ENCODE data around the gene RECQL5.
"Not testable (repeated sequence)": the region's sequence is repeated elsewhere in the genome, so short reads cannot be mapped to it uniquely, and the experiment has no call there.

RECQL5 gene

DNA sequence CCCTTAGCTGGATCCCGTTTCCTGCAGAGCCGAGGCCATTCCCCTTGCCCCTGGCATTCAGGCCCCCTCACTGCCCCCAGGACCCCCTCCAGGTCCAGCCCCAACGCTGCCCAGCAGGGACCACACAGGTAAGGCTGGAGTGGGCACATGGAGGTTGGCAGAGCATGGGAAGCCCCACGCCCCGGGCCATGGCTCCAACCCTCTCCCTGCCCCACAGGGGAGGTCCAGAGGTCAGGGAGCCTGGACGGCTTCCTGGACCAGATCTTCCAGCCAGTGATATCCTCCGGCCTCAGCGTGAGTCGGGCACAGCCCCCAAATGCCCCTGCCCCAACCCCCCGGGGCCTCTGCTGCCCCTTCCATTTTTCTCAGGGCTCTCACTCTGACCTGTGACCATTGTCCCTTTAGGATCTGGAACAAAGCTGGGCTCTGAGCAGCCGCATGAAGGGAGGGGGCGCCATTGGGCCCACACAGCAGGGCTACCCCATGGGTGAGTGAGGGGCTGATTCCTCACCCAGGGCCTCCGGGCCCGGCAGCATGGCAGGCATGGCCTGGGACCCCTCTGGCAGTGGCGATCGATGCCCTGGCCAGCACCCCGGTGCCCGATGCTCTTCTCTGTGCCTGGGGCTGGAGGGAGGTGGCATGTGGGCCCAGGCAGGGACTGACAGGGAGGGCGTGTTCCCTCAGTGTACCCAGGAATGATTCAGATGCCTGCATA is 52.2 kb downstream of the RECQL5 start:
- no peak for DNase-seq

DNA sequence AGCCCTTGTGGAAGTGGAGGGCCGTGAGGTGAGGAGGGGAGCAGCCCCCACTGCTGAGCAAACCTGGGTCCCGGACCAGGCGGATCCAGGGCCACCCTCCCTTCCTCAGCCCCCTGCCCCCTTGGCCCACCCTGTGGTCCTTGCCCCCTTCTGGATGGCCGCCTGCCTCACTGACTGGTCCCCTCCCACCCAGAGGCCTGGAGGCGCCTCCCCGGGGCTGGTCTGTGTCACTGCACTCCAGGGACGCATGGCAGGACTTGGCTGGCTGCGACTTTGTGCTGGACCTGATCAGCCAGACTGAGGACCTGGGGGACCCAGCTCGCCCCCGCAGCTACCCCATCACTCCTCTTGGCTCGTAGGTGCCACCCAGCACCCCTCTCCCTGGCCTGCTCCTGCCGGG is 52.9 kb downstream of the RECQL5 start:
- no peak for DNase-seq

DNA sequence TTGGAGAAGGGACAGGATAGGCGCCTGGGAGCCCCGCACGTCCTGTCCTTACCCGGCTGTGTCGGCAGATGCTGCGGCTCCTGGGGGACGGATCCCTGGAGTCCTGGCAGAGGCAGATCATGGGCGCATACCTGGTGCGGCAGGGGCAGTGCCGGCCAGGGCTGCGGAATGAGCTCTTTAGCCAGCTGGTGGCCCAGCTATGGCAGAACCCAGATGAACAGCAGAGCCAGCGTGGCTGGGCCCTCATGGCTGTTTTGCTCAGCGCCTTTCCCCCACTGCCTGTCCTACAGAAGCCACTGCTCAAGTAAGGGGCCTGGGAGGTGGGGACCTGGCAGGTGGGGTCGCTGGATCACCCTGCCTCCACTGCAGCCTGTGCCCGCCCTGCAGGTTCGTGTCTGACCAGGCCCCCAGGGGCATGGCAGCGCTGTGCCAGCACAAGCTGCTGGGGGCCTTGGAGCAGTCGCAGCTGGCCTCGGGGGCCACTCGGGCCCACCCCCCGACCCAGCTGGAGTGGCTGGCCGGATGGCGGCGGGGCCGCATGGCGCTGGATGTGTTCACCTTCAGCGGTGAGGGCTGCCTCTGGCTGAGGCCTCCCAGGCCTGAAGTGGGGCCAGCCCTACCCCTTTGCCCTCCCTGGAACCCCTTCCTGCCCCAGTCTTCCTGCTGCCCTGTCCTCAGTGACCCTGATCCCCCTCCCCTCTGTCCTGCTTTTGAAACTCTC is 53.9 kb downstream of the RECQL5 start:
- no peak for DNase-seq

DNA sequence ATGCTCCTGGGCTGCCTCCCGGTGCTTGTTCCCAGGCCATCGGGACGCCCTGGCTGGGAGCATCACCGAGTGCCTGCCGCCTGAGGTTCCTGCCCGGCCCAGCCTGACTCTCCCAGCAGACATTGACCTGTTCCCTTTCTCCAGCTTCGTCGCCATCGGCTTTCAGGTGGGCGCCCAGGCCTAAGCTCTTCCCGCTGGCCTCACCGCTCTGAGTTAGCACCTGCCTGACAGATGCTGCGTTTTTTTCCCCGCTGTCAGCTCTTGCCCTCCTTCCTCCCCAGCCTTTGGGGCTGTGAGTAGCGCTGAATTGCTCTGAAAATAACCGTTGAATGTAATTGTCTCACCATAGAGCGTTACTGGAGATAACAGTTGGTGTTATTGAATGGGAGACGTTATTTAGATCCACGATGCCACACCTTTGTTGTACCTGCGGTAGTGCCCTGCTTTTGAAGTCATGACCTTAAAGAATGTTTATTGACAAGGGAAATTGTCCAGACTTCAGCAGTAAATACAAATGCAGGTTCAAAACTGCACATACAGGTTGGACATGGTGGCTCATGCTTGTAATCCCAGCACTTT is 55.0 kb downstream of the RECQL5 start:
- no peak for DNase-seq

DNA sequence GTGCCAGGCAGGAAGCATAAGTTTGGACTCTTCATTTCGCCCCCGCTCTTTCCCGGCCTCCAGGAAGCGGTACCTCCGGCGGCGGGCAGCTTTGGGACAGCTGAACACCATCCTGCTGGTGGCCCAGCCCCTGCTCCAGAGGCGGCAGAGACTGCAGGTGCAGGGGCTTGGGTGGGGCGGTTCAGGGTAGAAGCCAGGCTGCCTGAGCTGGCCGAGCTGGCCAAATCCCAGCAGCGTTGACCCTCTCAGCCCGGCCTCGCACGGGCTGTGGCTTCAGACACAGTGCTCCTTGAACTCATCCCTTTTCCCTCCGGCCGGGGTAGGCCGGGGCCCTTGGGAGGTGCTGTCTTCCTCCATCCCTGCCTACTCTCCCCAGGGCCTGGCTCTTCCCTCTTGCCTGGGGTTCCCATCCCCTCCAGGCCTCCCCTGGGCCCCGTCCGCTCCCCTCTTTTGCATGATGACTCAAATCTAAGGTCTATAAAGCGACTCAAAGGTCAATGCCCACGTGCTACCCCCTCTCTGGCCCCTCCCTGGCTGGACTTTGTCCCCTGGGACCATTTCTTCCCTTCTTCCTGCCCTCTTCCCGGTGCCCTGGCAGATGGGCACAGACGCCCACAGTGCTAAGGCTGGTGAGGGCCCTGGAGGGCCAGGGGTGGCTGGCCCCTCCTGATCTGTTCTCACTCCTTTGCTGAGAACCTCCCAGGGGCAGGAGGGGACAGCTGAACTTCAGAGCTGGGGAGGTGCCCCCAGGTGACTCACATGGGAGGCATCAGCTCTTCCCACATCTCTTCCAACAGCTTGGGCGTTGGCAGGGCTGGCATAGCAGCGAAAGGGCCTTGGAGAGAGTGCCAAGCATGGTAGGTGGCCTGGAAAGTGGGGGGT is 56.6 kb downstream of the RECQL5 start:
- DNase-seq = no peak

DNA sequence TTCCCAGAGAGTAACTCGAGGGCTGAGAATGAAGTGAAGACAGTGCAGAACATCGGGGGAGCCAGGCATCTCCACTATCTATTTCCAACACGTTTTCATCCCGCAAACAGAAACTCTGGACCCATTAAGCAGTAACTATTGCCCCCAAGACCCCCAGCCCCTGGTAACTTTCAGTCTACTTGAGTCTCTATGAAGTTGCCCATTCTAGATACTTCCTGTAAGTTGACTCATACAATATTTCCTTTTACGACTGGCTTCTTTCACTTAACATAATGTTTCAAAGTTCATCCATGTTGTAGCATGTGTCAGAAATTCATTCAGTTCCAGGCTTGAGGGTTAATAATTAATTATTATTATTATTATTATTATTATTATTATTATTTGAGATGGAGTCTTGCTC is 59.9 kb downstream of the RECQL5 start:
- DNase-seq = no peak

DNA sequence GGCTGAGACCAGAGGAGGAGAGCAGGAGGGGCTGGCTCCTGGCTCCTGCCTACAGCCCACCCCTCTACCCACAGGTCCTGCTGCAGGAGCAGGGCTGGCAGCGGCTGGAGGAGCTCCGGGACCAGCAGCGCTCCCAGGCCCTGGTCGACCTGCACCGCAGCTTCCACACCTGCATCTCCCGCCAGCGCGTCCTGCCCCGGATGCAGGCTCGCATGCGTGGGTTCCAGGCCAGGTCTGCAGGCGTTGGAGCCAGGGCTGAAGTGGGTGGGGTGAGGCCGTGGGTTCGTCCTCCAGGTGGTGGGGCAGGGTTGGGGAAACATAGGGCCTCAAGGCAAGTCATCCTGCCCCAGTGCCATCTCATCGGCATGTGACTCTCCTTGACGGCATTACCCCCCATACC is 61.2 kb downstream of the RECQL5 start:
- no peak for DNase-seq

DNA sequence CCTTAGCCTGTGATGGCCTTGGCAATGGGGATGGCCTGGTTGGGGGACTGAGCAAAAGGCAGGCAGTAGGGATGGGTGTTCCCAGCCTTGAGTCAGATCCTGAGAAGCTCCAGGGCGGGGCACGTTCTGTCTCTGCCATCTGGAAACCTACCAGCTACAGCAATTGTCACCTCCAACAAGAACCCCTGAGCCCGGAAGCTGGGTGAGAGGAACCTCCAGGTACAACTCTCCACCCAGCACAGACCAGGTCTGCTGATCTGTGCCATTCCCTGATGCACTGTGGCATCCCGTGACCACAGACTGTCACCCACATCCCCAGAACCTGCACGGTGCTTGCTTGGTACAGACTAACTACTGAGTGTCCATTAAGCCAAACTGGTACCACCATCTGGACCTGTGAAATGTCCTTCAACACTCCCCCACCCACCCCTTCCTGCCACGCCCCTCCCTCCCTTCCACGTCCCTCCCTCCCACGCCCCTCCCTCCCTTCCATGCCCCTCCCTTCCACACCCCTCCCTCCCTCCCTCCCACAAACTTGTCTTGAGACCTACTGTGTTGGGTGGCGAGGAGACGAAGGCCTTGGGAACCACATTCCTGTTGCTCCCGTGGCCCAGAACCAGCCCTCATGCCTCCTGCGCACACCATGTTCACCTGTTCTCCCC is 62.8 kb downstream of the RECQL5 start:
- DNase-seq = no peak

DNA sequence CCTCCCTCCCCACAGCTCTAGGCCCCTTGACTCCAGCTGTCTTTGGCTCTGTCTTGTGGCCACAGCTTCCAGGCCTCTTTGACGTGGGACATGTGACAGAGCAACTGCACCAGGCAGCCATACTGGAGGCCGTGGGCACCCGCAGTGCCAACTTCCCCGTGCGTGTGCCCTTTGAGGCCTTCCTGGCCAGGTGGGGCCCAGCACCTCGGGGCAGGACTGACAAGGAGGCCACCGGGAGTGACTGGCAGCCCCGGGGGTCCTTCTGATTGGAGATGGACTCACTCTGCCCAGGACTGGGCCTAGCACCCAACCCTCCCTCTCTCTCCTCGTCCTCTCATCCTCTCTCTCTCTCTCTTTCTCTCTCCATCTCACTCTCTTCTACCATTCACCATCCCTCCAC is 63.8 kb downstream of the RECQL5 start:
- DNase-seq = no peak

DNA sequence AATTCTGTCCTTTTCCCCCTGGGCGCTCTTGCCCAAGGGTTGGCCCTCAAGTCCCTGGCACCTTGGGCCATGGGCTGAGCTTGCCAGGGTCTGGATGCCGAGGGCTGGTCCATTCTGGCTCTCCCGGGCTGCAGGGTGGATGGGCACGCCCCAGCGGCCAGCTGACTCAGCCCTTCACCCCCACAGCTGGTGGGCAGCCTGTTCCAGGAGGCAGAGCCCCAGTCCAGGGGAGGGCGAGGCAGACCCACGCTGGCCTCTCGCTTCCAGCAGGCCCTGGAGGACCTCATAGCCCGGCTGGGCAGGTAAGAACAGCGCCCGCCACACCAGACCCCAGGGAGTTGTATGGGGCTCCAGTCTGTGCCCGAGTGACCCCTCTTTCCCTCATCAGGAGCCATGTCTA is 64.3 kb downstream of the RECQL5 start:
- DNase-seq = no peak

DNA sequence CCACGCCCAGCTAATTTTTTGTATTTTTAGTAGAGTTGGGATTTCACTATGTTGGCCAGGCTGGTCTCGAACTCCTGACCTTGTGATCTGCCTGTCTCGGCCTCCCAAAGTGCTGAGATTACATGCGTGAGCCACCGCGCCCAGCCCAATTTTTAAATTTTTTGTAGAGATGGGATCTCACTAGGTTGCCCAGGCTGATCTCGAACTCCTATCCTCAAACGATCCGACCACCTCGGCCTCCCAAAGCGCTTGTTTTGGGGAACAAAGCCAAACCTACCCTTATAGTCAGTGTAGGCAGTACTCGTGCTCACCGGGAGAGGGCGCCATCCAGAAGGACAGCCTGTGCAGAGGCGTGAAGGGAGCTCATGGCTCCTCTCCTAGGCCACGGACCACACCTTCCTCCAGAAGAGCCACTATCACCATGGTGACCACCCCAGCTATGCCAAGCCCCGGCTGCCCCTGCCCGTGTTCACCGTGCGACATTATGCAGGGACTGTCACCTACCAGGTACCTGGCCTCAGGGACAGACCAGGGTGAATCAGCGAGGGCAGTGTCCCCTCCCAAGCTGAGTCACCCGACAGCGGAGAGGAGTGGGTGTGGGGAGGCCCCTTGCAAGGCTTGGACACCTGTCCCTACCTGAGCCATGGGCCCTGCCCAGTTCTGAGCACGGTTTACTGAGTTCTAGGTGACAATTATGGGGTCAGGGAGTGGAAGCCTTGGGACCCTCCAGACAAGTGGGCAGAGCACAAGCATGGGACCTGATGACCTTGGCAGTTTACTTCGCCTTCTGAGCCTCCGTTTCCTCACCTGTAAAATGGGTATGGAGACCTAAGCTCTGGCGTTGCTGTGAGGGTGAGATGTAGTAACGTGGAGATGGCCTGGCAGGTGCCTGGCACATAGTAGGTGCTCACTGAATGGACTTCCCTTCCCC is 65.6 kb downstream of the RECQL5 start:
- peak; percentile 65 for DNase-seq

DNA sequence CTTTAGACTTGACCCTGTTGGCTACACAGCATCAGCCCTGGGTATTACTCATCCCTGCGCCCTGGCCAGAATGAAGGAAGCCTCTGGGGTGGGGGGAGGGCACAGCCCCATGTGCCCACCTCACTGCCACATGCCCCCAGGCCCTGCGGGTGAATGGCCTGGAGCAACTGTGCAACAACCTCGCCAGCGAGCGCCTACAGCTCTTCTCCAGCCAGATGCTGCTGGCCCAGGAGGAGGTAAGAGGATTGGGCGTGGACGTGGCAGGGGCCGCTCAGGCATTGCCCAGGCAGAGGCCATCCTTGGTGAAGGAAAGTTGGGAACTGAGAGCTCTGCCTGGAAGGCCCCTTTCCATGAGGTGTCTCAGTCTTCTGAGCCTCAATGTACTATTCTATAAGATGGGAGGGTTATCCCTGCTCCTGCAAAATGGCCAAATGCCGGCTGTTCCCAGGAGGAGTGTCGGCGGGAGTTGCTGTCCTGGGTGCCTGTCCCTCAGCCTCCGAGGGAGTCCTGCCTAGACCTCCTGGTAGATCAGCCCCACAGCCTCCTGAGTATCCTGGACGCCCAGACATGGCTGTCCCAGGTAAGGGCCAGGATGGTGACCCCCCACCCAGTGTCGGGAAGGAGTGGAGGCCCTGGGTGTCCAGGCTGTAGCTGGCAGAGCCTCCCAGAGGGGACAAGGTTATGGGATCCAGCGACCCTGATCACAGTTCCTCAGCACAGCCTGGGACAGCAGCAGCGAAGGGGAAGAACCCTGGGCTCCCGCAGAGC is 70.5 kb downstream of the RECQL5 start:
- DNase-seq = no peak

DNA sequence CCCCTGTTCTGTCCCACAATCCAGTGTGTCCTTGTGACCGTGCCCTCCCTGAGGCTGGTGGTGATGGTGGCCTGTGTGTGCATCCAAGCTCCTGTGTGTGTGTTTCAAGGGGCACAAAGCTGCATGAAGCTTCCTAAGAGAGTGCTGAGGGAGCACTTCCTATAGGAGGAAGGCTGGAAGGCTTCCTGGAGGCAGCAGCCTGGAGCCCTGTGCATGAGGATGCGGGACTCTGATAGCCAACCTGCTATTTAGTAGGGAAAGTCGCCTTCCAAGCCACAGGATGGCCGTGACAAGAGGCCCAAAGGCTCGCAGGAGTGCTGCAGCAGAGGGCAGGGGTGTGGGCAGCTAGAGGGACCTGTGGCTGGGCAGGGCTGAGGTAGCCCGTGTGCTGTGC is 71.0 kb downstream of the RECQL5 start:
- DNase-seq = no peak

DNA sequence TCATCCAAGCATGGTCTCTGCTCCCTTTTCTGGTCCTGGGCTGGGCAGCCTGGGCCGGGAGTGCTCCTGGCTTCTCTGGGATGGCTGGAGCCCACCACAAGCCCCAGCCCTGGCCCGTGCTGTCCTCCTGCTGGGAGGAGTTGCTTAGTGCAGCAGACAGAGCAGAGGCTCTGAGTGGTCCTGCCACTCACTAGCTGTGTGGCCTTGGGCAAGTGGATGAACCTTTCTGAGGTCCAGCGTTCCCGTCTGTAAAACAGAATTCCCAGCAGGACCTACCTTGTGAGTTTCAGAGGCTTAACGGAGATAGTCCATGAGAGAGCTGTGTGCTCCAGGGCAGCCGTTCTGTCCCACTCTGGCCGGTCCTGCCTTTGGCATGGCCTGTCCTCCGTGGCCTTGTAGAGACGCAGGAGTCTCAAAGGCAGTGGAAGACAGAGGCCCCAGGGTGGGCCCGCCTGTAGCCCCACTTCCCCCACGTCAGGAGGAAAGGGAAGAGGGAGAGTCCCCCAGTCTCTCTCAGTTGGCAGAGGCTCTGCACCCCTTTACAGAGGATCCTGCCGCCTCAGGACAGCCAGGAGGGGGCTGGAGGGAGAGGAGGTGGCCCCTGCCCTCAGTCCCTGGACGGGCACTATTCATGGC is 71.6 kb downstream of the RECQL5 start:
- DNase-seq = no peak

DNA sequence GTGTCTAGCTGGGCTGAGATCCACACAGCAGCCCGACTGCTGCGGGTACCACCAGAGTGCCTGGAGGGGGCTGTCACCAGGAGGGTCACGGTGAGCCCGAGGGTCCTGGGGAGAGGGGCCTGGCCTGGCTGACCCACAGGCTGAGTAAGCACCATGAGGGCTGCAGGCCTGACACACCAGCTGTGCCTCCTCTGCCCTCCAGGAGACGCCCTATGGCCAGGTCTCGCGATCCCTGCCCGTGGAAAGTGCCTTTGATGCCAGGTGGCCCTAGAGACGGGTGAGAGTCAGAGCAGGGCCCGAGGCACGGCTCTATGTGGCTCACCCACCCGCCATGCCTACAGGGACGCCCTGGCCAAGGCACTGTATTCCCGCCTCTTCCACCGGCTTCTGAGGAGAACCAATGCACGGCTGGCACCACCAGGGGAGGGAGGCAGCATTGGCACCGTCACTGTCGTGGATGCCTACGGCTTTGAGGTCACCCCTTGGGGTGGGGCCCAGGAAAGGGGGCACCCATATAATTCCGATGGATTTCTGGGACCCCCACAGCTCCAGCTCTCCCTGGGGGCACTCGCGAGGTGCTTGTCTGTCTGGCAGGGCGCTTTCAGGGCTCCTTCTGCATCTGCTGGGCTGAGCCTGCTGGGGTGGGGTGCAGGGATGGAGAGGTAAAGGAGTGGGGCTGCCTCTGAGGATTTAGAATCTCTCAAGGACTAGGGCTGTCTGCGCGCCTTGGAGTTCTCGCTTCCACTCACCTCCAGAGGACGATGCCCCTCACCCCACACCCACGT is 72.3 kb downstream of the RECQL5 start:
- no peak for DNase-seq

DNA sequence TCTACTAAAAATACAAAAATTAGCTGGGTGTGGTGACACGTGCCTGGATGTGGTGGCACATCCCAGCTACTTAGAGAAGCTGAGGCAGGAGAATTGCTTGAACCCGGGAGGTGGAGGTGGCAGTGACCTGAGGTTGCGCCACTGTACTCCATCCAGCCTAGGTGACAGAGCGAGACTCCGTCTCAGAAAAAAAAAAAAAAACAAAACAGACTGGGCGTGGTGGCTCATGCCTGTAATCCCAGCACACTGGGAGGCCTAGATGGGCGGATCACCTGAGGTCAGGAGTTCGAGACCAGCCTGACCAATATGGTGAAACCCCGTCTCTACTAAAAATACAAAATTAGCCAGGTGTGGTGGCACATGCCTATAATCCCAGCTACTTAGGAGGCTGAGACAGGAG is 73.5 kb downstream of the RECQL5 start:
- not testable (repeated sequence) for DNase-seq

DNA sequence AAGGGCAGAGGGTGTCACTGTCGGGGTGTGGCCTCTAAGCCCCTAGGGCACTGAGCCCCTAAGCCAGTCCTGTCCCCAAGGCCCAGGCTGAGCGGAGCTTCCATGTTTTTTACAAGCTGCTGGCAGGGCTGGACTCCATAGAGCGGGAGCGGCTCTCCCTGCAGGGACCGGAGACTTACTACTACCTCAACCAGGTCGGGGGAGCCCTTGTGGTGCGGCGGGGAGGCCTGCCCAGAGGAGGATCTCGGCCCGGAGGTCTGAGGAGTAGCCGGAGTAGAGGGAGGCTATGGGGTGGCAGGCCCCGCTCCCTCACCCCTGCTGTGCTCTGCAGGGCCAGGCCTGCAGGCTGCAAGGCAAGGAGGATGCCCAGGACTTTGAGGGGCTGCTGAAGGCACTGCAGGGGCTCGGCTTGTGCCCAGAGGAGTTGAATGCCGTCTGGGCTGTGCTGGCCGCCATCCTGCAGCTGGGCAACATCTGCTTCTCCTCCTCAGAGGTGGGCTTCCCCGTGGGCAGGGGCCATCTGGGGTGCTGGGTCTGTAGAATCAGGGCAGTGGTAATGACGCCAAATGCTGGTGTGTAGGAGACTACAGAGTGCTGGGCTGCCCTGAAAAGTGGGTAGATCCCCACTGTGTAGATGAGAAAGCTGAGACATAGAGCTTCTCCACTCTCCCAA is 74.5 kb downstream of the RECQL5 start:
- DNase-seq = no peak

DNA sequence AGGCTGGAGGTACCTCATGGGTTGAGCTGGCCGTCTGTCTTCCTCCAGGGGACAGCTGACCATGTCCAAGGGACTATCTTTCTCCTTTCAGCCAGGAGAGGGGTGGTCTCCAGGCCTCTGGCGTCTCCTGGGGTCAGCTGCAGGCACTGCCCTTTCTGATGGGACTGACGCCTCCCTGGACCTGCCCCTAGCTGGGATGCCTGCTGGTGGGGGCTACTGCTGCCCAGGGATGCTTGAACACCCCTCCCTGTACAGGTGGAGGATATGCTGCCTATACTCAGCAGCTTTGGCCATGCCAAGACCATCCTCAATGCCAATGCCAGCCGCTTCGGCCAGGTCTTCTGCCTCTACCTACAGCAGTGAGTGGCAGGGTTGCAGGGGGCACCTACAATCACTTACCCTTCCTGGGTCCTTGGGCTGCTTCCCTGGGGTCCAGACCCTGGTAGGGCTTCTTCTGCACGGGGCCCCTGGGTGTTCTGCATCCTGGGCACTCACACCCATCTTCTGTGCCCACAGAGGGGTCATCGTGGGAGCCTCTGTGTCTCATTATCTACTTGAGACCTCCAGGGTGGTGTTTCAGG is 75.1 kb downstream of the RECQL5 start:
- no peak for DNase-seq

Measured in activated CD4-positive, alpha-beta T cell treated with anti-CD3 and anti-CD28 coated beads, Interleukin-2, amount 50 U/mL, for 1 hour (primary cell).